Stimulated activated CD4-positive, alpha-beta T cell treated with anti-CD3 and anti-CD28 coated beads, Interleukin-4, amount 100 ng/mL, for 1 hour (primary cell): ENCODE measurements around the gene RCL1.
"Not testable (repeated sequence)": the region's sequence is repeated elsewhere in the genome, so short reads cannot be mapped to it uniquely, and the experiment has no call there.

ENCODE experiments used
- DNase-seq: peaks from one replicate; pipeline ENCODE4 v3.0.0-alpha.2; 2020

Gene RCL1

DNA sequence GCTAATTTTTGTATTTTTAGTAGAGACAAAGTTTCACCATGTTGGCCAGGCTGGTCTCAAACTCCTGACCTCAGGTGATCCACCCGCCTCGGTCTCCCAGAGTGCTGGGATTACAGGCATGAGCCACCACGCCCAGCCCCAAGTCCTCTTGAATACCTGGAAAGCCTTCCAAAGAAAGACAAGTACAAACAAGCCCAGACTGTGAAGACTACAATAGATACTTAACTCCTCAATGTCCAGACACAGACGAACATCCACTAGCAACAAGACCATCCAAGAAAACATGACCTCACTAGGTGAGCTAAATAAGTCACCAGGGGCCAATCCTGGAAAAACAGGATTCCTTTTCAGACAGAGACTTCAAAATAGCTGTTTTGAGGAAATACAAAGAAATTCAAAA, 9.6 kb upstream of the RCL1 start:
- not testable (repeated sequence) for DNase-seq

DNA sequence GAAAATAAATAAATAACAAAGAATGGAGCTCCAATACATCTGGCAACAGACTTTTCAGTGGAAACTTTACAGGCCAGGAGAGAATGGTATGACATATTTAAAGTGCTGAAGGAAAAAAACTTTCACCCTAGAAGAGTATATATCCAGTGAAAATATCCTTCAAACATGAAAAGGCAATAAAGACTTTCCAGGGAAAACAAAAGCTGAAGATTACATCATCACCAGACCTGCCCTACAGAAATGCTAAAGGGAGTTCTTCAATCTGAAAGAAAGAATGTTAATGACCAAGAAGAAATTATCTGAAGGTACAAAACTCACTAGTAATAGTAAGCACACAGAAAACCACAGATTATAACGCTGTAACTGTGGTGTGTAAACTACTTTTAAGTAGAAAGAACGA, 8.3 kb upstream of the RCL1 start:
- DNase-seq: no peak

DNA sequence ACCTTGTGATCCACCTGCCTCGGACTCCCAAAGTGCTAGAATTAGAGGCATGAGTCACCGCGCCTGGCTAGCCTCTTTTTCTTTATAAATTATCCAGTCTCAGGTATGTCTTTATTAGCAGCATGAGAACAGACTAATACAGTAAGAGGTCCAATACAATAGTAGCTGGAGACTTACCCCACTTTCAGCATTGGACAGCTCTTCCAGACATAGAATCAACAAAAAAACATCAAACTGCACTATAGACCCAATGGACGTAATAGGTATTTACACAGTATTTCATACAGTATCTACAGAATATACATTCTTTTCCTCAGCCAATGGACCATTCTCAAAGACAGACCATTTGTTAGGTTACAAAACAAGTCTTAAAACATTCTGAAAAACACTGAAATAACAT, 6.1 kb upstream of the RCL1 start:
- no peak for DNase-seq

DNA sequence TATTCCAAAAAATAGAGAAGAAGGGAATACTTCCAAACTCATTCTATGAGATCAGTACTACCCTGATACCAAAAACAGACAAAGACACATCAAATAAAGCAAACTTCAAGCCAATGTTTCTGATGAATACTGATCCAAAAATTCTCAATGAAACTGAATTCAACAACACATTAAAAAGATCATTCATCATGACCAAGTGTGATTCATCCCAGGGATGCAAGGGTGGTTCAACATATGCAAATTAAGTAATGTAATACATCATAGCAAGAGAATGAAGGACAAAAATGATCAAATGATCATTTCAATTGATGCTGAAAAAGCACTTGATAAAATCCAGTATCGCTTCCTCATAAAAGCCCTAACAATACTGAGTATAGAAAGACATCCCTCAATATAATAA, 4.9 kb upstream of the RCL1 start:
- no peak for DNase-seq

DNA sequence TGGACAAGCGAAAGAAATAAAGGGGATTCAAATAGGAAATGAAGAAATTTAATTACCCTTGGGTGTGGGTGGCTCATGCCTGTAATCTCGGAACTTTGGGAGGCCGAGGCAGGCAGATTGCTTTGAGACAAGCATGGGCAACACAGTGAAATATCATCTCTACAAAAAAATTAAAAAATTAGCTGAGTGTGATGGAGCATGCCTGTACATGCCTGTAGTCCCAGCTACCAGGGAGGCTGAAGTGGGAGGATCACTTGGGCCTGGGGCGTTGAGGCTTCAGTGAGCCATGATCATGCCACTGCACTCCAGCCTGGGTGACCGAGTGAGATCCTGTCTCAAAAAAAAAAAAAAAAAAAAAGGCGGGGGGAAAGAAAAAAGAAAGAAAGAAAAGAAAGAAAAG, 4.0 kb upstream of the RCL1 start:
- no peak for DNase-seq

DNA sequence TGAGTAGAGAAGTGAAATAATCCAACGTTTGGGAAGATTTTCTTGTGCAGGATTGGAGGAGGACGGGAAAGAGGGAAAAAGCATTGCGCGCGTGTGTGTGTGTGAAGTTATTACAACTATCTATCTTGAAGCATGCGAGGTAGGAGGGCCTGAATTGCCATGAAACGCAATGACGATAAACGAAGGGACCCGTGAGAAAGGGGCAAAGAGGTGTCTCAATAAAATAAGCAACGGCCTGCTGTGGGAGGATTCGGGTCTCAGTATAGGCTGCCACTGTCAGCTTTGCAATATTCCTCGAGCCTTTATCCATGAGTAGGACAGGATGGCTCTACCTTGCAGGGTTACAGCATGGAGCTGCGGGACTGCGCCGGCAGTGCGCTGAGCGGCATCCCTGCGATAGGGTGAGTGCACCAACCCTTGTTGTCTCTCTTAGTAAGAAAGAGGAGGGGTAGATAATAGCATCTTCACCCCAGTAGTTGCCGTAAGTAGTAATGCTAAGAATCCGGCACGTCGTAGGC, 631 bp upstream of the RCL1 start:
- DNase-seq: no peak

DNA sequence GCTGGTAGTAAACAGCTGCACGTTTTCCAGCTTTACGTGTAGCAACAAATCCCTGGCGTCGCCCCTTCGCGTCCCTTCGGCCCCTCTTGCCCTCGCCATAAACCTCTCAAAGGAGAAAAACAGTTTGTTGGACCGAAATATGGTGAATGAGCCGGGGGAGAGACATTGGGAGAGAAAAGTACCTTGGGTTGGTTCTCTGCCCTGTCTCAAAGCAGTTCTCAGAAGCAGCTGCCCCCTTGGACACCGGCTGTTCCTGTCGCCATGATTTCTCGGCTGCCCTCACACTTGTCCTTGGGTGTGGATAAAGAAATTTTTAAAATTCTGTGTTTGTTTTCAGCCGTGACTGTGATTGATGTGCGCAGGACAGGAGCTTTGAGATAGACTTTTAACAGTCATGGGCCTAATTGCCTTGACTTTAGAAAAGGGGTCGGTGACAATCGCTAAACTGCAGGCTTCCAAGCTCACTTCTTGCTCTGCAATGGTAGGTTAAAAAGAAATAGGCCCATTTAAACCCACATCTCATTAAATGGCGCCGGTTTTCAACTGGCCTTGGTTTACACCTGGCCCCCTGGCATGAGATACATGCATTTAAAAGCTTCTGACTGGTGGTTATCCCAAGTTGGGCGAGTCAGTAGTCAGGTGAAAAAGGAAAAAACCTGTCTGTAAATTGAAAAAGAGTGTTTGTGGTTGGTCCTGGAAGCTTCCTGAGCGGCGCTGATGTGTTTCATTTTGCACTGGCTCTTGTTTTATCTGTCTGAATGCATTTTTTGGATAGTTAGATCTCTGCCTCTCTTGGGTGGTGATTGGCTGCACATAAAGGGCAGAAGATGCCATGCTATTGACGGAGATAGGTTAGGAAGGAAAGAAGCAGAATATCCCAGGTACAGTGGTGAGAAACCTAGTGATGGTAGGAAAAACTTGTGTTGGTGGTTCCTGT, 983 bp downstream of the RCL1 start:
- no peak for DNase-seq

DNA sequence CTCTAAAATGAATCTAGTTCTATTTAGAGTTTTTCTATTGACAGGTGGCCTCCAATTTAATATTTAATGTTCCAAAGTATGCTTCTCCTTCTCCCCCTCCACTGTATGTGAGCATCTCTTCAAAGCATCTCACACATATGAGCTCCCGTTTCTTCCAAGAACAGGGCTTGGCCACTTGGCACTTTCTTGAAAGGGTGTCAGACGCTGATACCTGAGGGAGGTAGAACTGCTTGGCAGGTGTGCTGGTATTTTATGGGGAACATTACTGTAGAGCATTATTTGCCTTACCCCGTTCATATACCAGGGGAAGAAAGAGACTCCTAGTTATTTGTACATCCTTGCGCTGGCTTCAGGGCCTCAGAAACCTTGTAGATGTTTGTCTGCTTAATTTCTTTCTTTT, 1.9 kb downstream of the RCL1 start:
- no peak for DNase-seq

DNA sequence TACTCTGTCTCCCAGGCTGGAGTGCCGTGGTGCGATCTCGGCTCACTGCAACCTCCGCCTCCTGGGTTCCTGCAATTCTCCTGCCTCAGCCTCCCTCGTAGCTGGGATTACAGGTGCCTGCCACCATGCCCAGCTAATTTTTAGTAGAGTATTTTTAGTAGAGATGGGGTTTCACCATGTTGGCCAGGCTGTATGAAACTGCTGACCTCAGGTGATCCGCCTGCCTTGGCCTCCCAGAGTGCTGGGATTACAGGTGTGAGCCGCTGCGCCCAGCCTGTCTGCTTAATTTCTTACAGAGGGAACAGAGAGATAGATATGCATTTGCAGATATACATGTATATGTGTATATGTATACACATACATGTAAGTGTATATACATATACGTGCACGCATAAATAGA, 2.4 kb downstream of the RCL1 start:
- DNase-seq: not testable (repeated sequence)

DNA sequence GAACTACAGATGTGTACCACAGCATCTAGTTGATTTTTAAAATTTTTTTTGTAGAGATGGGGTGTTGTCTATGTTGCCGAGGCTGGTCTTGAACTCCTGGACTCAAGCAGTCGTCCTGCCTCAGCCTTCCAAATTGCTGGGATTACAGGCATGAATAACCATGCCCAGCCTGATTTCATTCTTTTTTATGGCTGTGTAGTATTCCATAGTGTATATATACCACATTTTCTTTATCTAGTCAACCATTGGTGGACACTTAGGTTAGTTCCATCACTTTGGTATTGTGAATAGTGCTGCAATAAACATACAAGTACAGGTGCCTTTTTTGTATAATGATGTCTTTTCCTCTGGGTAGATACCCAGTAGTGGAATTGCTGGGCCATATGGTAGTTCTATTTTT, 3.8 kb downstream of the RCL1 start:
- DNase-seq: no peak

DNA sequence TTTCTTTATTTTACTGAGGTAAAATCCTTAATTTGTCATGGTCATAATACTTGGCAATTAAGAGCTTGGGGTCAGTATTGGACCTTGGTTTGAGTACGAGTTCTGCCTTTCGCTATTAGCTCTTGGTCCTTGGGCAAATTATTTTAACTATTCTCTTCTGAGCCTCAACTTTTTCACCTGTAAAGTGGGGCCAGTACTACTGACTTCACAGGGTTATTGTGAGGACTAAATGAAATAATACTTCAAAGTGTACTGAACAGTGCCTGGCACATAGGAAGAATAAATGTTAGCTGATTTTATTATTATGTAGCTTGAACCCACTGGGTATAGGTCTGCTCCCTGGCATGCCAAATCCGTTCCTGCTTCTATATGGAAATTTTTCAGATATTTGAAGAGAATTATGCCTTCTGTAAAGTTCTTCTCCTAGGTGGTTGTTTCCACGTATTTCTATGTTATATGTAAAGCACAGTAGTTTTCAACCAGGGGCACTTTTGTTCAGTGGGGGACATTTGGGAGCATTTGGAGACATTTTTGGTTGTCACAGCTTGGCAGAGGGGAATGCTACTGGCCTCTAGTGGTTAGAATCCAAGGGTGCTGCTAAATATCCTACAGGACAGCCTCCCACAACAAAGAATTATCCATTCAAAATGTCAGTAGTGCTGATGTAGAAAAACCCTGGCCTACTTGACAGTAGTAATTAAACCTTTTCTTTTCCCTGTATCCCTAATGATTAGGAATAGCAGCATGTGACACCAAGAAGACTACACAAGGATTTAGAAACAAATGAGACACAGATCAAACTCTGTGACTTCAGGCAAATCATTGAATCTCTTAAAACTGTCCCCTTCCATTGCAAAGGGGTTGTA, 4.5 kb downstream of the RCL1 start:
- no peak for DNase-seq

DNA sequence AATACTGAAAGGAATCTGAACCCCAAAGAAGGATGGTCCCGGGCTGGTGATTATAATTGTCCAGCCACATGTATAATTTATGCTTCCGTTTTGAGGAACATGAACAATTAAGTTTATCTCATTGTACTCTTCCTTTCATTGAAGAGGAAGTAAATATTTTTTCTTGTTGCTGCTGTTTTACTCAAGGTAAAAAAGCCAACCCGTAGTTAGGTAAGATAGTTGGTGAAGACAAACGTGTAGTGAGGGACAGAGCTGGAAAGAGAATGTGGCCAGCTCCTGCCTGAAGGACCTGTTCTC, 5.1 kb downstream of the RCL1 start:
- DNase-seq: no peak

DNA sequence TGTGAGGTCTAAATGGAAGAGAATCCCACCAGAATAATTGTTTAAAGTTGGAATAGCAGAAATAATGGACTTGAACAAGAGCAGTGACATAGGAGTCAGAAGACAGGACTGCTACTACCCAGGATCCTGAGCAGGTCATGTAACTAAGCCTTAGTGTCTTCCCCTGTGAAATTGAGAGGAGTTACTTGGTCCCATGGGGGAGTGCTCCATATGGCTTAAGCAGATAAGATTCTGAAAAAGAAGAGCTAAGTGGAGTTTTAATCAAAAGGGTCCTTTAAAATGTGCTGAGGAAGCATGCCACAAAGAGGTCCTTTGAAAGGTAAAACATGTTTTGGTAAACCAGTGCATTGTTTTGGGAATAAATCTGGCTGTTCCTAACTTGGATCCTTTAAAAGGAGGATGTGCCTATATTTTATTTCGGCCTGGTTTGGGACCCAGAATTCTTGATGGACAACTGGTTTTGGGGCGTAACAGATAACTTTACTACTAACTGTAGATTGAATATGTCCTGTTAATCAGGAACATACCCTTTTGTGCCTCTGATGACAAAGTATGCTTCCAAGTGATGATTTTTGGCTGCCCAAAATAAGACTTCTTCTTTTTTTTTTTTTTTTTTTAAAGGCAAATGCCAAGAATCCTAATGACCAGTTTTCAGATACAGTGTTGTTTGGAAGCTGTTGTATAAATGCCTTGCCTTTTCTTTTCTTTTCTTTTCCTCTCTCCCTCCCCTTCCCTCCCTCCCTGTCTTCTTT, 5.7 kb downstream of the RCL1 start:
- no peak for DNase-seq

DNA sequence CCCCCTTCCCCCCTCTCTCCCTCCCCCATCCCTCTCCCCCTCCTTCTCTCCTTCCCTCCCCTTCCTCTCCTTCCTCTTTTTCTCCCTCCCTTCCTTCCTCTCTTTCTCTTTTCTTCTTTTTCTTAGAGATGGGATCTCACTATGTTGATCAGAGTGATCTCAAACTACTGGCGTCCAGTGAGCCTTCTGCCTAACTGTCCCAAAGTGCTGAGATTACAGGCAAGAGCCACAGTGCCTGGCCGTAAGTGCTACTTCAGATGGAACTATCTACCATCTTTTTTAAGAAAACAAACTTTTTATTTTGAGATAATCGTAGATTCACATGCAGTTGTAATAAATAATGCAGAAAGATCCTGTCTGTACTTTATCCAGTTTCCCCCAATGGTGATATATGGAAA, 6.3 kb downstream of the RCL1 start:
- no peak for DNase-seq

DNA sequence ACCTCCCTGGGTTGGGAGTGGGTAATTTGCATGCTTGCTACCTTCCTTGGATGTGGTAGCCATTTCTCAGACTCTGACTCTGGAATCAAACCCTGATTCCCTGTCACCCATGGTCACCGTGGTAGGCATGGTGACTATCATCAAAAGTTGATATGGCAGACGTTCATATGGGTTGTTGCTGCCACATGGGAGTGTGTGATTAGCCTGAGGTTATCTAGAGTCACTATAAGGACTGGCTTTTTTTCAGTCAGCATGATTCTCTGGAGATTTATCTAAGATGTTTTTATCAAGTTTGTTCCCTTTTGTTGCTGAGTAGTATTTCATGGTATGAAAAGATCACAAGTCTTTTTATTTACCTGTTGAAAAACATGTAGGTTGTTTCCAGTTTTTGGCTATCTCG, 7.0 kb downstream of the RCL1 start:
- no peak for DNase-seq

DNA sequence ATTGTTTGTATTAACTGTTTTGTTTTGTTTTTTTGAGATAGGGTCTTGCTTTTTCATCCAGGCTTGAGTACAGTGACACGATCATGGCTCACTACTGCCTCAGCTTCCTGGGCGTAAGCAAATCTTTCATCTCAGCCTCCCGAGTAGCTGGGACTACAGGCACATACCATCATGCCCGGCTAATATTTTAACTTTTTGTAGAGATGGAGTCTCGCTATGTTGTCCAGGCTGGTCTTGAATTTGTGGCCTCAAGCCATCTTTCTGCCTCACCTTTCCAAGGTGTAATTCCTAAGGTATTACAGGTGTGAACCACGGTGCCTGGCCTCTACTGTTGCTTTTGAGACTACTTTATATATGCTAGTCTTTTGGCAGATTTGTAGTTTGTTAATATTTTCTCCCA, 8.4 kb downstream of the RCL1 start:
- no peak for DNase-seq

DNA sequence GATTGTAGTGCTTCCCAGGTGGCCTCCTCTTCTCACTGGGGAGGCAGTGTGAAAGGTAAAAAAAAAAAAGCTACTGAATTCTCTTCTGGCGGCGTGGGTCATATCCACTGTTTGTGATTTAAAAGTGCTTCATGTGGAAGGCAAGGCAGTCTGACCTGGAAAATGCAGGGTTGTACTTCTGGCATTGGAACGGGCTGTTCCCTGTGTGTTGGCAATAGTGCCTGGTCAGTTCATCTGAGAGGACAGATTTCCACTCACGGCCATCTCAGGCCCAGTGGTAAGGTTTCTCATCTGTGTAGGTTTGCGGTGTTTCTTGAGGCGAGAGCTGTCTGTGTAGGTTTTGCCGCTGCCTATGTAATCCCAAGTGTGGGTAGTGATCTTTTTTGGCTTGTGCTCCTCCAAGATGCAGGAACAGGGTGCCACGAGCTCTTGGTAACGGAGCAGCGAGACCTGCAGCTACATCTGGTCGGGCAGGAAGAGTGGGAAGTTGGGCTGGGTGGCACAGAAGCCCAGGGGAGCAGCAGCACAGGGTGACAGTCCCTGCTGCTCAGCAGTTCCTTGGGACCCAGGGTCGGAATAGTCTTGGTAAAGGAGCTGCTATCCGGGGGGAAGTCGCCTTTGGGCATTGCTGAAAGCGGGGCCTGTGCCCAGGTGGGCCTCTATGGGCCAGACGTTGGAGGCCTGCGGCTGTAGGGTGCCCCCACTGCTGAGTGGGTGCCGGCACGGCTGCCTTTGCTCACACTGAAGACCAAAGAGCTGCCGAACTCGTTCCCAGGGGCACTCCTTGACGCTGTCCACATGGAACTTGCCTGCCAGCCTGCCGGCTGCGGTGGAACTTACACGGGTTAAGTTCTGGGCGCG, 11.2 kb downstream of the RCL1 start:
- DNase-seq: no peak

DNA sequence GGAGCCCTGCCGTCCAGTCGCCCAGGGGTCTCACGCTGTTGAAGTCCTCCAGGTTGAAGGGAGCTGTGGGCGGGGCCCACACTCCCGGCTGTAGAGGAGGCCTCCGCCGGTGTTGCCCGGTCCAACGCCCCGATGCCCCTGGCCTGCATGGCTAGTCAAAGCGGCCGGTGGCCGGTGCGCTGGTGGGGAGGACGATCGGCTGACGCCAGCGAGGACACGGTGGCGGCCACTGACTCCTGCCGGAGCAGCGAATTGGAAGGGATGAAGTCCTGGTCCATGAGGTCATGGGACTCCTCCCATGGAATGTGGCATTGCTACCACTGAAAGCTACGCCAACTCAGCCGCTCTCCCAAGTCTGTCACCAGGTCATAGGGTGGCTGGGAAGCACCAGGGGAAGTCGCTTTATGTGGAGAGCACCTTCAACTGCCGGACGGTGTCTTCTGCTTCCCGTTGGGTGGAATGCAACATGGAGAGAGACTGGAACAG, 11.8 kb downstream of the RCL1 start:
- no peak for DNase-seq

DNA sequence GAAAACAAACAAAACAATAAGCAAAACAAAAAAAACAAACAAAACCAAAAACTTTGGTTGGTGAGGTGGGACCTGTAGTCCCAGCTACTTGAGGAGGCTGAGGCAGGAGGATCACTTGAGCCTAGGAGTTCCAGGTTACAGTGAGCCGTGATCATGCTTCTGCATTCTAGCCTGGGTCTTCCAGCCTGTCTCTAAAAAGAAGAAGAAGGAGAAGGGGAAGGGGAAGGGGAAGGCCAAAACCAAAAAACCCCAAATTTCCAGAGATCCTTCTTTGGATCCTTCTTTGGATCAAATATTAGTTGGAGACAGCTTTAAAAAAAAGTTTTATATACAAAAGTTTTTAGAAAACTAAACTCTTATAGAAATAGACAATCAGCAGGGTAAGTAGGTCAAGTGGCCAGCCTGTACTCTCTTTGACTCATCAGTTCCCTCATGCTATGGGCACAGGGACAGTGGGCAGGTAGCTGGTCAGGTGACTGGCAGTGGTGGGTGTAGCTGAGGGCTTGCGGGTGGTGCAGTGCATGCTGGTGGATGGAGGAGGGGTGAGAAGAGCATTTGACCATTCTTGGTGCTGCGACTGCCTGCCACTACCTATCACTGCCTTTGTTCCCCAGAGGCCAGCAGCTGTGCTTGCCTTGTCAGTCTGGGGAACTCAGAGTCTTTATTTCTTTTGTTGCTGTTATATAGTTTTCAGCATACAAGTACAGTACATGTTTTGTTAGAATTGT, 12.6 kb downstream of the RCL1 start:
- DNase-seq: no peak

DNA sequence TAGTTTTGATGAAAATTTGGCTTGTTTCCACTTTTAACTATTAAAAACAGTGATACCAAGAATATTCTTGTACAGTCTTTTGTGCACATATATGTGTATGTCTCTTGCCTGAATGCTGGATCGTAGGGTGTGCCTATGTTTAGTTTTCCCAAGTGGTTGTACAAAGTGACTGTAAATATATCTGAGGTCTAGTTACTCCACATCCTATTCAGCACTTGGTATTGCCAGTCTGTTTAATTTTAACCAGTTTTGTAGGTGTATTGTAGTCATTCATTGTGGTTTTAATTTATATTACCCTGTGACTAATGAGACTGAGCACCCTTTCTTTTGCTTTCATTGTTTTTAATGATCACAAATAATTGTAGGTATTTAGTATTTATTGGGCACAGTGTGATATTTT, 17.8 kb downstream of the RCL1 start:
- no peak for DNase-seq

DNA sequence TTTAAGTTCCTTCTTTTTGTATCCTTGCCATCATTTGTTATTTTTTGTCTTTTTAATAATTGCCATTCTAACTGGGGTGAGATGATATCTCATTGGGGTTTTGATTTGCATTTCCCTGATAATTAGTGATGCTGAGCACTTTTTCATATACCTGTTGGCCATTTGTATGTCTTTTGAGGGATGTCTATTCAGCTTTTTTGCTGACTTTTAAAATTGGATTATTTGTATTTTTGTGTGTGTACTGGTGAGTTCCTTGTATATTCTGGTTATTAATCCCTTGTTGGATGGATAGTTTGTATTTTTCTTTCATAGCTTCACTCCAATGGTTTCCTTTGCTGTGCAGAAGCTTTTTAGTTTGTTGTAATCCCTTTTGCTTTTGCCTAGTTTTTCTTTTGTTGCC, 19.1 kb downstream of the RCL1 start:
- no peak for DNase-seq

DNA sequence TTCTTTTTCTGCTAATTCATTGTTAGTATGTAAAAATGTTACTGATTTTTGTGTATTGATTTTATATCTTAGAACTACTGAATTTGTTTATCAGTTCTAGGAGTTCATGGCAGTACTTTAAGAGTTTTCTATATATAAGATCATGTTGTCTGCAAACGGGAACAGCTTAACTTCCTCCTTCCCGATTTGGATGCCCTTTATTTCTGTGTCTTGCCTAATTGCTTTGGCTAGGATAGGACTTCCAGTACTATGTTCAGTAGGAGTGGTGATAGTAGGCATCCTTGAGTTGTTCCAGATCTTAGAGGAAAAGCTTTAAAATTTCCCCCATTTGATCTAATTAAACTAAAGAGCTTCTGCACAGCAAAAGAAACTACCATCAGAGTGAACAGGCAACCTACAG, 20.1 kb downstream of the RCL1 start:
- no peak for DNase-seq
